ENCODE data around the gene TBCEL. TPM values are rescaled to one million over a fixed set of nuclear protein-coding genes. Genes with fewer than 3 reads are reported as not detected.

TBCEL gene
- total RNA-seq, 1 experiment from 2014 or later = 17.2 TPM

DNA sequence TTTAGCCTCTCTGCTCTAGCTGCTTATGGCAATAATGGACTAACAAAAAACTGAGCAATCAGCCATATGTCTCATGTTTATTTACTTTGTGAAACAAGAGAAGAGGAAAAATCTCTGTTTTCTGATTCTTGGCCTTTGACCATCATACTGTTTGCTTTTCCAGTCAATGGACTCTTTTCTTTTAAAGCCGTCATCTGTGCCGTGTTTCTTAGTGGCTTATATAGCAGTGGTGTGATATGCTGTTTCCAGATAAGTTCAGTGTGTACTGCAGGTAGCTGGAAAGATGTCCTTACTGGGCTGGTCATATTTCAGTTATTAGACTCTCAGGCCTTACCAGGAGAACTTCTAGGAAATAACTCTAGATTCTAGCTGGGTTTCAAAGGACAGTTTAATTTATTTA lies 43.6 kb downstream of the TBCEL start:
- TF ChIP-seq, protein P1, sequence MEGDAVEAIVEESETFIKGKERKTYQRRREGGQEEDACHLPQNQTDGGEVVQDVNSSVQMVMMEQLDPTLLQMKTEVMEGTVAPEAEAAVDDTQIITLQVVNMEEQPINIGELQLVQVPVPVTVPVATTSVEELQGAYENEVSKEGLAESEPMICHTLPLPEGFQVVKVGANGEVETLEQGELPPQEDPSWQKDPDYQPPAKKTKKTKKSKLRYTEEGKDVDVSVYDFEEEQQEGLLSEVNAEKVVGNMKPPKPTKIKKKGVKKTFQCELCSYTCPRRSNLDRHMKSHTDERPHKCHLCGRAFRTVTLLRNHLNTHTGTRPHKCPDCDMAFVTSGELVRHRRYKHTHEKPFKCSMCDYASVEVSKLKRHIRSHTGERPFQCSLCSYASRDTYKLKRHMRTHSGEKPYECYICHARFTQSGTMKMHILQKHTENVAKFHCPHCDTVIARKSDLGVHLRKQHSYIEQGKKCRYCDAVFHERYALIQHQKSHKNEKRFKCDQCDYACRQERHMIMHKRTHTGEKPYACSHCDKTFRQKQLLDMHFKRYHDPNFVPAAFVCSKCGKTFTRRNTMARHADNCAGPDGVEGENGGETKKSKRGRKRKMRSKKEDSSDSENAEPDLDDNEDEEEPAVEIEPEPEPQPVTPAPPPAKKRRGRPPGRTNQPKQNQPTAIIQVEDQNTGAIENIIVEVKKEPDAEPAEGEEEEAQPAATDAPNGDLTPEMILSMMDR (IDR thresholded peaks at IDR 0.05; ENCODE audit: unreplicated experiment) = no peak
- peaks cover 45% of the 10 kb centered on the region for H3K36me3 Mint-ChIP-seq (ENCODE audit: insufficient read depth, unreplicated experiment)
- no peak overlapping the region for H3K4me3 Mint-ChIP-seq (ENCODE audit: unreplicated experiment)
- POLR2A ChIA-PET = no interaction called here
- no peak for DNase-seq (ENCODE audit: unreplicated experiment)
- no peaks in the 10 kb centered on the region for H3K27me3 Mint-ChIP-seq (ENCODE audit: insufficient read depth, unreplicated experiment)
- CTCF ChIA-PET = interaction anchor here (0.6 to 1.1 kb wide), 2 partner anchors 564 to 896 kb away, joined by 3 read pairs; no protein-coding TSS in a partner anchor
- BruUV-seq (replicated peaks) = no TSS peak
- no peaks in the 10 kb centered on the region for H3K9me3 Mint-ChIP-seq (ENCODE audit: unreplicated experiment)
- H3K27ac Mint-ChIP-seq (ENCODE audit: low read depth, unreplicated experiment) = no peak overlapping the region
- H3K4me1 Mint-ChIP-seq (ENCODE audit: insufficient read depth, unreplicated experiment) = no peaks in the 10 kb centered on the region
- intact Hi-C loops (cut with micrococcal nuclease) = no loop called here

DNA sequence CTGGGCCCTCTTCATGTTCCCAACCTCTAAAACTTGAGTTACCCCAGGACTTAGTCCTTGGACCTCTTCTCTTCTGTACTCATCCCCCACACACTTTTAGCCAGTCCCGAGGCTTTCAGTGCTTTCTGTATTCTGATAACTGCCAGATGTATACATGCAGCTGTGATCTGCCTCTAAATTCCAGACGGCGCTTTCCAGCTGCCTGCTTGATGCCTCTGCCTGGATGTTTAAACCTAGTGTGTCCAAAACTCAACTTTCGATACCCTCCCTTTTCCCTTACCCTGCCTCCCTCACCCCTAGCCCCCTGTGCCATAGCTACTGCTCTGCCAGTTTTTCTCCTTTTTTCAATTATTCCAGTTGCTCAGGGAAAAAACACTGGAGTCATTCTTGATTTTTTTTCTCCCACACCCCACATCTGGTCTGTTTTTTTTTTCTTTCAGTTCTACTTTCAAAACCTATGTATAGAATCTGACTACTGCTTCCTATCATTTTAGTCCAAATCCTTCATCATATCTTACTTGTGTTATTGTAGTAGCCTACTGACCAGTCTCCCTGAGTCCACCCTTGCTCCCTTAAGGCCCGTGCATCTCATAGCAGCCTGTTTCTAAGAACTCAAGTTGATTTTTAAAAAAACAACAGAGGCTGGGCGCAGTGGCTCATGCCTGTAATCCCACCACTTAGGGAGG lies 44.2 kb downstream of the TBCEL start:
- Mint-ChIP-seq H3K9me3 (ENCODE audit: unreplicated experiment) (no peaks in the 10 kb centered on the region), H3K27ac (ENCODE audit: low read depth, unreplicated experiment) (no peak overlapping the region), H3K4me1 (ENCODE audit: insufficient read depth, unreplicated experiment) (no peaks in the 10 kb centered on the region), H3K36me3 (ENCODE audit: insufficient read depth, unreplicated experiment) (peaks cover 39% of the 10 kb centered on the region), H3K27me3 (ENCODE audit: insufficient read depth, unreplicated experiment) (no peaks in the 10 kb centered on the region), H3K4me3 (ENCODE audit: unreplicated experiment) (no peak overlapping the region)
- DNase-seq (ENCODE audit: unreplicated experiment) = no peak
- no TSS peak for BruUV-seq (replicated peaks)
- intact Hi-C loops (cut with micrococcal nuclease) = no loop called here
- TF ChIP-seq, protein P1 (IDR thresholded peaks at IDR 0.05; ENCODE audit: unreplicated experiment) = no peak
- POLR2A ChIA-PET = no interaction called here
- CTCF ChIA-PET = interaction anchor here (1.4 kb wide), 1 partner anchor 126 kb away, joined by 4 read pairs; no protein-coding TSS in a partner anchor

DNA sequence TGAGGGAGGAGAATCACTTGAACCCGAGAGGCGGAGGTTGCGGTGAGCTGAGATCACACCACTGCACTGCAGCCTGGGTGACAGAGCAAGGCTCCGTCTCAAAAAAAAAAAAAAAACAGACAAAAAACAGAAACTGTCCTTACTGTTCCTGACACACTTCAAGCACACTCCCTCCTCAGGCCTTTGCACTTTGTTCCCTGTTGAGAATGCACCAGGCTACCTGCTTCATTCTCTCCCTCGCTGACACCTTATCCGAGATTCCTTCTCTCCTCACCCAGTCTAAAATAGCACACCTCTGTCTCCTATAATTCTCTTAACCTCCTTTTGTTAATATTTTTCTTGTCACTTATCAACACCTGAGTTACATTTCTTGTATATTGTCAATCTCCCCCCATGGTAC lies 44.9 kb downstream of the TBCEL start:
- DNase-seq (ENCODE audit: unreplicated experiment) = no peak
- H3K4me3 Mint-ChIP-seq (ENCODE audit: unreplicated experiment) = no peak overlapping the region
- H3K27ac Mint-ChIP-seq (ENCODE audit: low read depth, unreplicated experiment) = no peak overlapping the region
- POLR2A ChIA-PET = no interaction called here
- no TSS peak for BruUV-seq (replicated peaks)
- CTCF ChIA-PET = interaction anchor here (0.6 to 1.4 kb wide), 2 partner anchors 126 to 234 kb away, joined by 3 to 4 read pairs; no protein-coding TSS in a partner anchor
- no peaks in the 10 kb centered on the region for H3K27me3 Mint-ChIP-seq (ENCODE audit: insufficient read depth, unreplicated experiment)
- intact Hi-C loops (cut with micrococcal nuclease) = no loop called here
- TF ChIP-seq, protein P1 (IDR thresholded peaks at IDR 0.05; ENCODE audit: unreplicated experiment) = no peak
- H3K4me1 Mint-ChIP-seq (ENCODE audit: insufficient read depth, unreplicated experiment) = no peaks in the 10 kb centered on the region
- H3K9me3 Mint-ChIP-seq (ENCODE audit: unreplicated experiment) = no peaks in the 10 kb centered on the region
- H3K36me3 Mint-ChIP-seq (ENCODE audit: insufficient read depth, unreplicated experiment) = peaks cover 35% of the 10 kb centered on the region

DNA sequence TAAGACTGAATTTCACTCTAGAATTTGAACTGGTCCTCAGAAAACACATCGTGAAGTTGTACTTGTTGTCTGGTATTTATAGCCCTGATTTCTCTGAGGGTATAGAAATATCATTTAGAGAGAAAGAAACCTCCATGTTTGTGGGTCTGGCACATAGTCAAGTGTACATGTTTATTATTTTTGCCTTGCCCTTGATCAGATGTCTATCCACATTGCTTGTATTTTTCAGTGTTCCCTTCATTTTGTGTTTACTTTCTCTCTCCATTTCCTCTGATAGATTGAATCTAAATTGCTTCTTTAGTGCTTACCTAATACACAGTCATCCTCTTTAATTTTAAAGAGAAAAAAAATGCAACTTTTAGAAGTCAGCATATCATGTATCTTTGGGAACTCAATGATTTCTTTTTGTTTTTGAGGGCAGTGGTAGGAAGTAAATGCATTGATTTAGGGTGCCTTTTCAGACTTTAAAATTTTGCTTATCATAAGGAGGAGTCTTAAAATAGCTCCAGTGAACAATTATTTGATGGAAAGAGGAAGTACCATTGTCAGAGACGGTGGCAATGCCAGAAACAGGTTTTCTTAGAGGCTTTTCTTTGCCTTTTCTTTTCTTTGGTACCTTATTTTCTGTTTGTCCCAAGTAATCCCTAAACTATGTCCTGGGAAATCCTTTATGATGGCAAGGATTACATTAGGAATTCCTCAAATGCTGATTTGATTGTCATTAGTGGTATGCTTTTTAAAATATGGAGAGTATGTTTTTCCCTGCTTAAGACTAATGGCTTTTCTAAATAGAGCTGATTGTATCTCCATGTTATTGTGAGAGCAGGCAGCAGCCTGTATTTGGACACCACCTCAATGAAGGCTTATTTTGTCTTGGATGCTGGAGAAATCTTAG lies 47.3 kb downstream of the TBCEL start:
- intact Hi-C loops (cut with micrococcal nuclease) = no loop called here
- no peak overlapping the region for H3K27ac Mint-ChIP-seq (ENCODE audit: low read depth, unreplicated experiment)
- TF ChIP-seq, protein P1 (IDR thresholded peaks at IDR 0.05; ENCODE audit: unreplicated experiment) = no peak
- no TSS peak for BruUV-seq (replicated peaks)
- H3K4me3 Mint-ChIP-seq (ENCODE audit: unreplicated experiment) = no peak overlapping the region
- H3K9me3 Mint-ChIP-seq (ENCODE audit: unreplicated experiment) = no peaks in the 10 kb centered on the region
- DNase-seq (ENCODE audit: unreplicated experiment) = no peak
- ChIA-PET CTCF (no interaction called here), POLR2A (no interaction called here)
- peaks cover 44% of the 10 kb centered on the region for H3K36me3 Mint-ChIP-seq (ENCODE audit: insufficient read depth, unreplicated experiment)
- no peaks in the 10 kb centered on the region for H3K4me1 Mint-ChIP-seq (ENCODE audit: insufficient read depth, unreplicated experiment)
- H3K27me3 Mint-ChIP-seq (ENCODE audit: insufficient read depth, unreplicated experiment) = no peaks in the 10 kb centered on the region

Measured in MCF 10A (cell line).